Islet of Langerhans (tissue), 1 donor: ENCODE results near the gene GPR50.

ENCODE experiments used
- FAIRE-seq: peaks from one replicate; lab custom pipeline; 2011; peaks lifted over from hg19 to GRCh38; lab: Jason Lieb, UNC

Gene GPR50

DNA sequence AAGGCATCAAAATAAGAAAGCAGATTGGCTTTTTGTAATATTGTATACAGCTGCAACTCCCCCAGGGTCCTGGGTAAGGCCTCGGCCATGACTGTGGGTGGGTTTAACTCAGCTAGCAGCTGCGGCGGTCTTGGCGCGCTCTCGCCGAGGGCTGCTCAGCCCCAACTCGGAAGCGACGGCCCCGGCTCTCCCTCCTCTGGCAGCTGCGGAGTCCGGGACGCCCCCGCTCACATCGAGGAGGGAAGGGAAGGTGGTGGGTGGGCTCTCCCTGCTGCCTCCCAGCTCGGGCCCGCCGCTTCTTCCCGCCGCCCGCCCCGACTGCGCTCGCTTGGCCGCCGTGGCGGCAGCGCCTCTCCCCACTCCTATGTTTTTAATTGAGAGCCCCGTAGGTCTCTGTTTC lies 51.2 kb downstream of the GPR50 start:
- FAIRE-seq = no peak

DNA sequence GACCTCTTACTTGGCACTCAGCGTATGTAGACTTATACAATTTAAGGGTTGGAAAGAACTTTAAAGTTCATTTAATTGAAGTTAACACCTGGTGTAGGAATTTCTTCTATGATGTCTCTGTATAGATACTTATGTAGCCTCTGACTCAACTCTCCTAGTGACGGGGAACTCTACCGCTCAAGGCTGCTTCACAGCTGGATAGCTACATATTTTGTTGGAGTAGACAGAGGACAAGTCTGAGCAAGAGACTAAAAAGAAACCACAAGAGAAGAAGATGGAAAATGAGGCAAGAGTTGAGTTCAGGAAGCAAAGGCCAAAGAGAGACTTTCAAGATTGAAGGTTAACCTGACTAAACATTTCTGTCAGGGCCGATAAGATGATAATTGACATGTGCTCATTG lies 52.6 kb downstream of the GPR50 start:
- no peak for FAIRE-seq
